H1 (cell line): ENCODE results near the gene RBM4B. TPM values are rescaled to one million over a fixed set of nuclear protein-coding genes. Genes with fewer than 3 reads are reported as not detected.

Source experiments
- ATF2 ChIP-seq: IDR thresholded peaks from 2 replicates; pipeline ENCODE4 v1.6.1; 2012; ENCODE audit warnings: low read length, inconsistent platforms
- CEBPB ChIP-seq: IDR thresholded peaks from 2 replicates; pipeline ENCODE4 v1.6.1; 2012; ENCODE audit warnings: low read depth, low read length
- CHD7 ChIP-seq: fragments of 300-600 bp; sonication (generic); IDR thresholded peaks from 2 replicates; pipeline ENCODE4 v1.7.1; 2012; ENCODE audit warnings: low read length, moderate library complexity, mild to moderate bottlenecking, inconsistent platforms; ENCODE audit not compliant: insufficient replicate concordance
- CREB1 ChIP-seq: IDR thresholded peaks from 2 replicates; pipeline ENCODE4 v1.6.1; 2012; ENCODE audit warnings: inconsistent platforms
- MAFK ChIP-seq: IDR thresholded peaks from 2 replicates; pipeline ENCODE4 v1.6.1; 2012; ENCODE audit warnings: low read depth, mild to moderate bottlenecking, improper control_type of control experiment, low read length
- NANOG ChIP-seq: IDR thresholded peaks from 2 replicates; pipeline ENCODE4 v1.6.1; 2011; ENCODE audit warnings: low read length, low read depth, mild to moderate bottlenecking, inconsistent platforms; ENCODE audit not compliant: insufficient read depth, poor library complexity, severe bottlenecking
- PHF8 ChIP-seq: fragments of 200-600 bp; sonication (generic); conservative IDR thresholded peaks from 2 replicates; pipeline ENCODE4 v1.7.1; 2012; ENCODE audit warnings: low read depth, mild to moderate bottlenecking, inconsistent platforms, low read length, moderate library complexity
- POU5F1 ChIP-seq: IDR thresholded peaks from 2 replicates; pipeline ENCODE4 v1.6.1; 2011; ENCODE audit warnings: low read depth, mild to moderate bottlenecking, low read length, moderate library complexity
- TEAD4 ChIP-seq: IDR thresholded peaks from 2 replicates; pipeline ENCODE4 v1.6.1; 2012; ENCODE audit warnings: low read depth, low read length, inconsistent platforms, mixed read lengths
- polyA plus RNA-seq, 7 experiments: library from polyadenylated mRNA; depleted of rRNA in 3 of 7; stranded (reverse) in 5 of 7; unstranded in 2 of 7; fragments of >200 nt in 5 of 7; fragments of 200-250 nt in 2 of 7; gene quantifications; 1 replicate in 5 of 7; 2 replicates in 1 of 7; 4 replicates in 1 of 7; pipeline versions ENCODE4 v1.2.1 to v1.2.3, GENCODE V29; 2011 to 2013; ENCODE audit warnings: missing spikeins in 2 of 7, mixed read lengths in 2 of 7
- total RNA-seq: library from RNA; stranded (reverse); fragmentation: NEBNext Ultra II Directional; extraction: Animal tissue kit (Norgen Biotek cat#: 25700); gene quantifications from 2 replicates; pipeline ENCODE4 v1.2.1, GENCODE V29; 2021

RBM4B gene
- total and polyA plus RNA-seq, 2 of the 8 experiments (the other 6 are each of a cell fraction or from before 2014, with no cell fraction given), result 27.5 to 30.5 TPM

GRCh38 chr11:66725114-66725513, 47.4 kb upstream of the RBM4B start (continued):
- no peak for TF ChIP-seq CHD7
- no peak for TF ChIP-seq NANOG
- no peak for TF ChIP-seq PHF8
- no peak for TF ChIP-seq POU5F1
- TF ChIP-seq TEAD4, result no peak
- no peak for TF ChIP-seq CEBPB
- TF ChIP-seq CREB1, result no peak
- no peak for TF ChIP-seq MAFK
- no peak for TF ChIP-seq ATF2
- TF ChIP-seq, all 59 proteins: peak for 0
